Fibroblast of skin of back (primary cell): ENCODE data around the gene MTOR.
"Not testable (repeated sequence)": the region's sequence is repeated elsewhere in the genome, so short reads cannot be mapped to it uniquely, and the experiment has no call there.

Experiments used
- DNase-seq: peaks from one replicate; pipeline ENCODE4 v3.0.0-alpha.2; 2013

MTOR gene

GRCh38 chr1:11179125-11179524 lies 83.2 kb downstream of the MTOR start:
- DNase-seq = no peak

GRCh38 chr1:11178021-11179015 lies 84.0 kb downstream of the MTOR start:
- no peak for DNase-seq

- peak; percentile 87 for DNase-seq
Observed at GRCh38 chr1:11176081-11176706, 86.2 kb downstream of the MTOR start.

GRCh38 chr1:11175461-11175860 lies 86.9 kb downstream of the MTOR start:
- no peak for DNase-seq

GRCh38 chr1:11174261-11174942 lies 87.9 kb downstream of the MTOR start:
- peak; percentile 62 for DNase-seq

GRCh38 chr1:11170102-11170501 lies 92.2 kb downstream of the MTOR start:
- no peak for DNase-seq

- DNase-seq = no peak
Observed at GRCh38 chr1:11169202-11169601, 93.1 kb downstream of the MTOR start.

GRCh38 chr1:11168731-11169130 lies 93.6 kb downstream of the MTOR start:
- DNase-seq = no peak

- DNase-seq = not testable (repeated sequence)
Observed at GRCh38 chr1:11166744-11167143, 95.6 kb downstream of the MTOR start.

GRCh38 chr1:11162752-11163151 lies 99.6 kb downstream of the MTOR start:
- DNase-seq = not testable (repeated sequence)

- peak; percentile 97 for DNase-seq
Observed at GRCh38 chr1:11158720-11159321, 103.5 kb downstream of the MTOR start.

GRCh38 chr1:11158291-11158690 lies 104.1 kb downstream of the MTOR start:
- no peak for DNase-seq

GRCh38 chr1:11157867-11158266 lies 104.5 kb downstream of the MTOR start:
- peak; percentile 41 for DNase-seq

GRCh38 chr1:11157394-11157793 lies 105.0 kb downstream of the MTOR start:
- no peak for DNase-seq

GRCh38 chr1:11156963-11157362 lies 105.4 kb downstream of the MTOR start:
- no peak for DNase-seq

GRCh38 chr1:11156441-11156840 lies 105.9 kb downstream of the MTOR start:
- DNase-seq = no peak

- no peak for DNase-seq
Observed at GRCh38 chr1:11153184-11153583, 109.2 kb downstream of the MTOR start.

- DNase-seq = no peak
Observed at GRCh38 chr1:11152755-11153154, 109.6 kb downstream of the MTOR start.

GRCh38 chr1:11151826-11152612 lies 110.3 kb downstream of the MTOR start:
- DNase-seq = peak; percentile 60

- no peak for DNase-seq
Observed at GRCh38 chr1:11151114-11151513, 111.2 kb downstream of the MTOR start.

GRCh38 chr1:11150326-11150725 lies 112.0 kb downstream of the MTOR start:
- DNase-seq = no peak

- DNase-seq = peak; percentile 10
Observed at GRCh38 chr1:11147197-11147770, 115.1 kb downstream of the MTOR start.
